Keratinocyte (primary cell): Measurements from ENCODE around the gene S100A14. TPM values are rescaled to one million over a fixed set of nuclear protein-coding genes. Genes with fewer than 3 reads are reported as not detected.

ENCODE experiments used
- DNase-seq: peaks from one replicate; pipeline ENCODE4 v3.0.0-alpha.2; 2011; ENCODE audit warnings: low read depth, missing footprints, low spot score
- FAIRE-seq: peaks from 2 replicates; lab custom pipeline; 2011; peaks lifted over from hg19 to GRCh38; lab: Jason Lieb, UNC
- H2AFZ ChIP-seq: 2 replicates; pipeline ENCODE4 v1.6.0; 2012; ENCODE audit warnings: low read length, control low read depth, inconsistent platforms; ENCODE audit not compliant: control insufficient read depth
- H3K27ac ChIP-seq: 2 replicates; pipeline ENCODE4 v1.5.1; 2011; ENCODE audit warnings: low read length; ENCODE audit not compliant: control insufficient read depth, insufficient read depth
- H3K27me3 ChIP-seq: 3 replicates; pipeline ENCODE4 v1.6.0; 2011; ENCODE audit warnings: low read length; ENCODE audit not compliant: control insufficient read depth, insufficient read depth; ENCODE audit errors: extremely low read depth
- H3K36me3 ChIP-seq, 2 experiments: 2 replicates in 1 of 2; 3 replicates in 1 of 2; pipeline ENCODE4 v1.5.1; 2011; ENCODE audit warnings: low read length in 2 of 2, mild to moderate bottlenecking in 1 of 2; ENCODE audit not compliant: control insufficient read depth in 2 of 2, insufficient read depth in 2 of 2; ENCODE audit errors: extremely low read depth in 1 of 2
- H3K4me1 ChIP-seq: 3 replicates; pipeline ENCODE4 v1.5.1; 2011; ENCODE audit warnings: low read length; ENCODE audit not compliant: control insufficient read depth, insufficient read depth; ENCODE audit errors: extremely low read depth
- H3K4me2 ChIP-seq: 3 replicates; pipeline ENCODE4 v1.6.0; 2011; ENCODE audit warnings: low read depth, low read length; ENCODE audit not compliant: control insufficient read depth, insufficient read depth; ENCODE audit errors: extremely low read depth
- H3K4me3 ChIP-seq, 3 experiments: fragments of 200-600 bp in 1 of 3; sonication (generic) in 1 of 3; 2 replicates in 2 of 3; 3 replicates in 1 of 3; pipeline ENCODE4 v1.5.1; 2011 to 2016; ENCODE audit warnings: low read length in 3 of 3, mild to moderate bottlenecking in 3 of 3, control low read depth in 2 of 3, inconsistent platforms in 1 of 3, low read depth in 1 of 3, mixed read lengths in 1 of 3, mixed run types in 1 of 3, moderate library complexity in 1 of 3; ENCODE audit not compliant: control insufficient read depth in 2 of 3, insufficient read depth in 2 of 3; ENCODE audit errors: extremely low read depth in 1 of 3
- H3K79me2 ChIP-seq: 2 replicates; pipeline ENCODE4 v1.6.0; 2012; ENCODE audit warnings: low read length; ENCODE audit not compliant: control insufficient read depth, insufficient read depth
- H3K9ac ChIP-seq: 3 replicates; pipeline ENCODE4 v1.6.0; 2011; ENCODE audit warnings: low read length; ENCODE audit not compliant: control insufficient read depth, insufficient read depth; ENCODE audit errors: extremely low read depth
- H3K9me1 ChIP-seq: 3 replicates; pipeline ENCODE4 v1.6.0; 2011; ENCODE audit warnings: low read length; ENCODE audit not compliant: control insufficient read depth, insufficient read depth; ENCODE audit errors: extremely low read depth
- H3K9me3 ChIP-seq: 2 replicates; pipeline ENCODE4 v1.5.1; 2012; ENCODE audit warnings: low read depth, low read length; ENCODE audit not compliant: control insufficient read depth
- H4K20me1 ChIP-seq: 3 replicates; pipeline ENCODE4 v1.6.0; 2011; ENCODE audit warnings: low read length; ENCODE audit not compliant: control insufficient read depth, insufficient read depth; ENCODE audit errors: extremely low read depth
- EZH2 ChIP-seq: IDR thresholded peaks from one replicate; pipeline ENCODE4 v1.6.1; 2012; ENCODE audit warnings: inconsistent platforms, mild to moderate bottlenecking, low read length, moderate library complexity
- dilution Hi-C: fragments of 300-500 bp; cut with MboI; formaldehyde crosslinking; loops from one replicate; pipeline ENCODE4 v1.7.0; 2020; ENCODE audit warnings: low sequenced_read_pairs; ENCODE audit not compliant: extremely low pct_ligation_motif_present
- polyA plus RNA-seq, 5 experiments: library from polyadenylated mRNA; depleted of rRNA in 3 of 5; stranded (reverse) in 3 of 5; stranded (forward) in 1 of 5; unstranded in 1 of 5; fragments of >200 nt; gene quantifications; 1 replicate in 1 of 5; 2 replicates in 3 of 5; 3 replicates in 1 of 5; pipeline versions ENCODE4 v1.2.1 to v1.2.3, GENCODE V29; 2011 to 2012; ENCODE audit warnings: missing spikeins in 2 of 5, low read depth in 1 of 5, low replicate concordance in 1 of 5
- TF ChIP-seq, protein P1 (sequence below), 3 experiments: IDR thresholded peaks in 1 of 3; conservative IDR thresholded peaks in 1 of 3; optimal IDR thresholded peaks in 1 of 3; 2 replicates in 2 of 3; 3 replicates in 1 of 3; pipeline versions ENCODE3 to v1.5.1; 2011; ENCODE audit warnings: low read length in 3 of 3, mild to moderate bottlenecking in 3 of 3, moderate library complexity in 2 of 3, control low read depth in 1 of 3, inconsistent platforms in 1 of 3; ENCODE audit not compliant: insufficient read depth in 2 of 3; ENCODE audit errors: extremely low read depth in 1 of 3

The S100A14 gene
- polyA plus RNA-seq, 1 donor (not counting 4 experiments of a cell fraction or from before 2014, with no cell fraction given) = 1,394 TPM

DNA sequence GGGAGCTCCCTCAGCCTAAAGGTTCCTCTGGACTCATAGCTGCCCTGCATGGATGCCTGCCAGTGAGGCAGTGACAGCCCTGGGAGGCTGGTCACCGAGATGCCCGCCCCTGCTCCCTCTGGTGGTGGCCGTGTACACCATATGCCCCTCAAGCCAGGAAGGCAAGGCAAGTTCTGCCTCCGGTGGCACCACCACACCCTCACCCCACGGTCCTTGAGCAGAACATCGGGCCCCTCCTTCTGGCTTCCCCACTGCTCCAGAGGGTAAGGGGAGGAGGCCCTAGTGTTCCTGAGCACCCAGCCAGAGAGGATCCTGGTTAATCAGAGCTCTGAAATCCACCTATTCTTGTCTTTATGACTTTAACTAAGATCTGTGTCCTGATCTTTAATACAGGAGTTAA is 1.5 kb upstream of the S100A14 start:
- H3K27ac ChIP-seq = peak overlapping the region; percentile 99
- DNase-seq = no peak
- H3K4me1 ChIP-seq = peaks cover 33% of the 10 kb centered on the region
- TF ChIP-seq, protein P1, sequence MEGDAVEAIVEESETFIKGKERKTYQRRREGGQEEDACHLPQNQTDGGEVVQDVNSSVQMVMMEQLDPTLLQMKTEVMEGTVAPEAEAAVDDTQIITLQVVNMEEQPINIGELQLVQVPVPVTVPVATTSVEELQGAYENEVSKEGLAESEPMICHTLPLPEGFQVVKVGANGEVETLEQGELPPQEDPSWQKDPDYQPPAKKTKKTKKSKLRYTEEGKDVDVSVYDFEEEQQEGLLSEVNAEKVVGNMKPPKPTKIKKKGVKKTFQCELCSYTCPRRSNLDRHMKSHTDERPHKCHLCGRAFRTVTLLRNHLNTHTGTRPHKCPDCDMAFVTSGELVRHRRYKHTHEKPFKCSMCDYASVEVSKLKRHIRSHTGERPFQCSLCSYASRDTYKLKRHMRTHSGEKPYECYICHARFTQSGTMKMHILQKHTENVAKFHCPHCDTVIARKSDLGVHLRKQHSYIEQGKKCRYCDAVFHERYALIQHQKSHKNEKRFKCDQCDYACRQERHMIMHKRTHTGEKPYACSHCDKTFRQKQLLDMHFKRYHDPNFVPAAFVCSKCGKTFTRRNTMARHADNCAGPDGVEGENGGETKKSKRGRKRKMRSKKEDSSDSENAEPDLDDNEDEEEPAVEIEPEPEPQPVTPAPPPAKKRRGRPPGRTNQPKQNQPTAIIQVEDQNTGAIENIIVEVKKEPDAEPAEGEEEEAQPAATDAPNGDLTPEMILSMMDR (optimal IDR thresholded peaks at IDR 0.05 in 1 of 3, IDR thresholded peaks at IDR 0.05 in 1 of 3, conservative IDR thresholded peaks at IDR 0.05 in 1 of 3; ENCODE audit: extremely low read depth in 1 of 3, insufficient read depth in 2 of 3, low read length in 3 of 3) = peak in 2 of 3 experiments; percentile 73 to 80
- TF ChIP-seq EZH2 = no peak
- no peaks in the 10 kb centered on the region for H3K27me3 ChIP-seq
- H2AFZ ChIP-seq = no peak overlapping the region
- H4K20me1 ChIP-seq = no peaks in the 10 kb centered on the region
- H3K79me2 ChIP-seq = peaks cover 33% of the 10 kb centered on the region
- FAIRE-seq = peak; percentile 65
- peaks cover 9 to 32% of the 10 kb centered on the region in 2 experiments for H3K36me3 ChIP-seq
- H3K4me3 ChIP-seq = no peak overlapping the region
- dilution Hi-C loops = no loop called here
- H3K9ac ChIP-seq = peak overlapping the region; percentile 99
- H3K9me1 ChIP-seq = no peaks in the 10 kb centered on the region
- no peaks in the 10 kb centered on the region for H3K9me3 ChIP-seq
- H3K4me2 ChIP-seq = peak overlapping the region; percentile 86

DNA sequence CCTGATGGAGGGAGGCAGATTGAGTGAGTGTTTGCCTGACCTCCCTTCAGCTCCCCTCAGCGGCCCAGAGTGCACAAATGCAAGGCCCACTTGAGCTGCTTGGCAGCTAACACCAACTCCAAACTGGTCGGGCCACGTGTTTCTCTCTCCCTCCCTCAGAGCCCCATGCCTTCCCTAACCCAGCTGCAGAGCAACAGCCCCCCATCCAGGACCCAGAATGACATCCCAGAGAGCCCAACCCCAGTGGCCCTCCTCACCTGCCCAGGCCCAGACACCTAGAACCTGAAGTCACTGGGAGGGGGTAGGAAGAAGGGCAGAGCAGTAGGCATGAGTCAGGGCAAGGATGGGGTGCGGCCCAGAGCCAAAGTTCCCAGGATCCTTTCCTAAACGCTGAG is 789 bp upstream of the S100A14 start:
- dilution Hi-C loops = no loop called here
- Histone ChIP-seq H3K27ac (peak overlapping the region; percentile 99), H3K9me3 (no peaks in the 10 kb centered on the region), H3K9ac (peak overlapping the region; percentile 99), H3K4me1 (peaks cover 33% of the 10 kb centered on the region), H2AFZ (no peak overlapping the region), H3K9me1 (no peaks in the 10 kb centered on the region), H3K79me2 (peaks cover 40% of the 10 kb centered on the region), H3K4me3 (peak overlapping the region in 1 of 3 experiments; percentile 29), H3K36me3 (peaks cover 8 to 38% of the 10 kb centered on the region in 2 experiments), H3K27me3 (no peaks in the 10 kb centered on the region), H4K20me1 (no peaks in the 10 kb centered on the region), H3K4me2 (peak overlapping the region; percentile 86)
- TF ChIP-seq, protein P1 (optimal IDR thresholded peaks at IDR 0.05 in 1 of 3, IDR thresholded peaks at IDR 0.05 in 1 of 3, conservative IDR thresholded peaks at IDR 0.05 in 1 of 3; ENCODE audit: extremely low read depth in 1 of 3, insufficient read depth in 2 of 3, low read length in 3 of 3) = no peak
- no peak for TF ChIP-seq EZH2
- DNase-seq (no peak), FAIRE-seq (peak; percentile 81)
